Measurements from ENCODE around the gene GIGYF2. TPM values are rescaled to one million over a fixed set of nuclear protein-coding genes. Genes with fewer than 3 reads are reported as not detected.

The GIGYF2 gene
- total RNA-seq, 2 experiments from 2014 or later, result 52.5 to 55.5 TPM

DNA sequence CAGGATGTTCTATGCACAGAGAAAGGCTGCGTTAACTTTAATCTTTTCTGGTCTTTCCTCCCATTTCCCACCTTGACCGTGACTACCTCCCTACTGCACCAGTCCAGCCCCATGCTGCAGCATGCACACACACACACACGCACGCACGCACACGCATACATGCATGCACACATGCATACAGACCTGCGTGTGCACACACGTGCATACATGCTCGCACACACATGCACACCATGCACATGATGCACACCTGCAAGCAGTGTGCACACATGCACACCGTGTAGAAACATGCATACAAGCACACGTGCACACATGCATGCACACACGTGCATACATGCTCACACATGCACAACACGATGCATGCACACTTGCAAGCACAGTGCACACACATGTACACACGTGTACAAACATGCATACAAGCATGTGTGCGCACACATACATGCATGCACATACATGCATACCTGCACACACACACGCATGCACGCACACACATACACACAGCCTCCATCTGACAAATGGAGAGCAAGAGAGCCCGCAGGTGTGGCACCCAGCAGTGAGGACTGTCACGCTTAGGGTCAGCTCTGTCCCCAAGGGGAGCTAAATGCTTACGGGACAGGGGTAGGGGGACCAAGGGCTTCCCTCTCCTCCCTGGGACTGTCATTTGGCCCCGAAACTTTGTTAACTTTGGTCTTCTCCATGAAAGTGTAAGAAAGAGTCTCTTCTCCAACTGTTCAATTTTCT is 191.1 kb downstream of the GIGYF2 start:
- POLR2A ChIA-PET, result no interaction called here
- intact Hi-C loops (cut with DNase I, micrococcal nuclease), result no loop called here
- DNase-seq (no peak), ATAC-seq (ENCODE audit: poor library complexity) (no peak)
- TF ChIP-seq, protein P1, sequence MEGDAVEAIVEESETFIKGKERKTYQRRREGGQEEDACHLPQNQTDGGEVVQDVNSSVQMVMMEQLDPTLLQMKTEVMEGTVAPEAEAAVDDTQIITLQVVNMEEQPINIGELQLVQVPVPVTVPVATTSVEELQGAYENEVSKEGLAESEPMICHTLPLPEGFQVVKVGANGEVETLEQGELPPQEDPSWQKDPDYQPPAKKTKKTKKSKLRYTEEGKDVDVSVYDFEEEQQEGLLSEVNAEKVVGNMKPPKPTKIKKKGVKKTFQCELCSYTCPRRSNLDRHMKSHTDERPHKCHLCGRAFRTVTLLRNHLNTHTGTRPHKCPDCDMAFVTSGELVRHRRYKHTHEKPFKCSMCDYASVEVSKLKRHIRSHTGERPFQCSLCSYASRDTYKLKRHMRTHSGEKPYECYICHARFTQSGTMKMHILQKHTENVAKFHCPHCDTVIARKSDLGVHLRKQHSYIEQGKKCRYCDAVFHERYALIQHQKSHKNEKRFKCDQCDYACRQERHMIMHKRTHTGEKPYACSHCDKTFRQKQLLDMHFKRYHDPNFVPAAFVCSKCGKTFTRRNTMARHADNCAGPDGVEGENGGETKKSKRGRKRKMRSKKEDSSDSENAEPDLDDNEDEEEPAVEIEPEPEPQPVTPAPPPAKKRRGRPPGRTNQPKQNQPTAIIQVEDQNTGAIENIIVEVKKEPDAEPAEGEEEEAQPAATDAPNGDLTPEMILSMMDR (IDR thresholded peaks at IDR 0.05), result no peak
- Mint-ChIP-seq H3K27ac (no peak overlapping the region), H3K4me1 (ENCODE audit: low read depth) (no peaks in the 10 kb centered on the region), H3K27me3 (peaks cover 21% of the 10 kb centered on the region), H3K4me3 (no peak overlapping the region), H3K36me3 (ENCODE audit: low read depth) (no peaks in the 10 kb centered on the region), H3K9me3 (no peaks in the 10 kb centered on the region)
- H3K4me1 ChIP-seq (ENCODE audit: insufficient read depth, low read length), result no peaks in the 10 kb centered on the region
- CTCF ChIA-PET, result no interaction called here
- H3K27me3 ChIP-seq (ENCODE audit: control insufficient read depth in 1 of 2, insufficient read depth in 2 of 2, low read length in 2 of 2), result peaks cover 3 to 13% of the 10 kb centered on the region in 2 experiments
- H3K4me3 ChIP-seq (ENCODE audit: low read length), result no peak overlapping the region
- H3K36me3 ChIP-seq (ENCODE audit: insufficient read depth, low read length), result no peaks in the 10 kb centered on the region
- H3K27ac ChIP-seq (ENCODE audit: low read depth in 1 of 2, low read length in 2 of 2), result no peak overlapping the region
- H3K9me3 ChIP-seq (ENCODE audit: control insufficient read depth in 1 of 2, insufficient read depth in 1 of 2, low read length in 2 of 2), result no peaks in the 10 kb centered on the region

DNA sequence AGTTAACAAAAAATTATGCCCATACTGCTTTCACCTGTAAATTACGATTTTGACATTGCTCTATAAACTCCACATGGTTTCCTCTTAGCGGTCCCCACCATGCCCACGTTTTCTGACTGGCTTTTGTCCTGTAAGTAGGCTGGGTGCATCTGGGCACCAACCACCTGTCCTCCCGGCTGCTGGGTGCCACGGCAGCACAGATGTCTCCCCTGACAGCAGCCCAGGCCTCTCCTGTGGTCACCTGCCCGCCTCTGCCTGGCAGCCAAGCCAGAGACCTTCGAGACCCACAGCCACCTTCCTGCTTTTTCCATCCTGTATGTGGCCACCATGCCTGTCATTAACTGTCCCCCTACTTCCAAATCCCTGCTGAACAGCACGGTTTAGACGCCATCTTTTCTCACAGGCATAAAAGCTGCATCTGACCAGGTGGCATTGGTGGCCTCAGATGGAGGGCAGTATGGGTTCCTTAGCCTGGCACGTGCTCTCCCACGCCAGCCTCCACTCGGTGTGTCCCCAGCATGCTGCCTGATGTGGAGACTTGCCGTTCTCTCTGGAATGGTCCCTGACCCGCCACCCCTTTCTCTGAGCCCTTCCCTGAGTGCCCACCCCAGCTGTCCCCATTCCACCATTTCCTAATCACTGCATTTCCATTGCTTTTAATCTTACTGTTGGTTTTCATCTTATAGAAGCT is 191.9 kb downstream of the GIGYF2 start:
- DNase-seq, result no peak
- Mint-ChIP-seq H3K4me3 (no peak overlapping the region), H3K27ac (no peak overlapping the region), H3K9me3 (no peaks in the 10 kb centered on the region), H3K36me3 (ENCODE audit: low read depth) (no peaks in the 10 kb centered on the region), H3K4me1 (ENCODE audit: low read depth) (no peaks in the 10 kb centered on the region), H3K27me3 (peaks cover 21% of the 10 kb centered on the region)
- H3K36me3 ChIP-seq (ENCODE audit: insufficient read depth, low read length), result no peaks in the 10 kb centered on the region
- H3K4me1 ChIP-seq (ENCODE audit: insufficient read depth, low read length), result no peaks in the 10 kb centered on the region
- POLR2A ChIA-PET, result no interaction called here
- H3K27me3 ChIP-seq (ENCODE audit: control insufficient read depth in 1 of 2, insufficient read depth in 2 of 2, low read length in 2 of 2), result peaks cover 3 to 13% of the 10 kb centered on the region in 2 experiments
- no peak for ATAC-seq (ENCODE audit: poor library complexity)
- no peaks in the 10 kb centered on the region for H3K9me3 ChIP-seq (ENCODE audit: control insufficient read depth in 1 of 2, insufficient read depth in 1 of 2, low read length in 2 of 2)
- no peak overlapping the region for H3K27ac ChIP-seq (ENCODE audit: low read depth in 1 of 2, low read length in 2 of 2)
- TF ChIP-seq, protein P1 (IDR thresholded peaks at IDR 0.05), result no peak
- intact Hi-C loops (cut with DNase I, micrococcal nuclease), result no loop called here
- no peak overlapping the region for H3K4me3 ChIP-seq (ENCODE audit: low read length)
- CTCF ChIA-PET, result no interaction called here

DNA sequence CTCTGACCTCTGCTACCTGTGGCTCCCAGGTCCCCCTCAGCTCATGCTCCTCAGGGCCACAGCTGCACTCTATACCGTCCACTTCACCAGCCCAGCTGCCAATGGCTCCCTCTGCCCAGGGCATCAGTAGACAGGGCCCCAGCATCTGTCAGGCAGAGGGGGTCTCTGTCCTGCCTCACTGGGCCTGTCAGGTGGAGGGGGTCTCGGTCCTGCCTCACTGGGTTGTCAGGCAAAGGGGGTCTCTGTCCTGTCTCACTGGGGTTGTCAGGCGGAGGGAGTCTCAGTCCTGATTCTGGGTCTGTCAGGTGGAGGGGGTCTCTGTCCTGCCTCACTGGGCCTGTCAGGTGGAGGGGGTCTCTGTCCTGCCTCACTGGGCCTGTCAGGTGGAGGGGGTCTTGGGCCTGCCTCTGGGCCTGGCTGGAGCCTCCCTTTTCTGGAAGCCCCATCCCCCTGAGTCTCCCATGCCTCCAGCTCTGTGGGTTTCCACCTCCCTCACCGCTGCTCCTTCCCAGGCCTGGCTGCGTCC is 192.8 kb downstream of the GIGYF2 start:
- POLR2A ChIA-PET, result no interaction called here
- H3K4me3 Mint-ChIP-seq, result no peak overlapping the region
- ATAC-seq (ENCODE audit: poor library complexity), result no peak

More for the DNA sequence above, 192.8 kb downstream of the GIGYF2 start:
- TF ChIP-seq, protein P1 (IDR thresholded peaks at IDR 0.05), result no peak
- H3K9me3 Mint-ChIP-seq, result no peaks in the 10 kb centered on the region
- peaks cover 3 to 13% of the 10 kb centered on the region in 2 experiments for H3K27me3 ChIP-seq (ENCODE audit: control insufficient read depth in 1 of 2, insufficient read depth in 2 of 2, low read length in 2 of 2)
- no peak overlapping the region for H3K27ac ChIP-seq (ENCODE audit: low read depth in 1 of 2, low read length in 2 of 2)
- no peaks in the 10 kb centered on the region for H3K4me1 Mint-ChIP-seq (ENCODE audit: low read depth)
- no peaks in the 10 kb centered on the region for H3K4me1 ChIP-seq (ENCODE audit: insufficient read depth, low read length)
- no peaks in the 10 kb centered on the region for H3K36me3 ChIP-seq (ENCODE audit: insufficient read depth, low read length)
- no peaks in the 10 kb centered on the region for H3K36me3 Mint-ChIP-seq (ENCODE audit: low read depth)
- peaks cover 24% of the 10 kb centered on the region for H3K27me3 Mint-ChIP-seq
- no peaks in the 10 kb centered on the region for H3K9me3 ChIP-seq (ENCODE audit: control insufficient read depth in 1 of 2, insufficient read depth in 1 of 2, low read length in 2 of 2)
- no peak overlapping the region for H3K4me3 ChIP-seq (ENCODE audit: low read length)
- intact Hi-C loops (cut with DNase I, micrococcal nuclease), result no loop called here
- CTCF ChIA-PET, result no interaction called here
- peak in 1 of 14 experiments; percentile 6 for DNase-seq
- H3K27ac Mint-ChIP-seq, result no peak overlapping the region

Data from CD4-positive, alpha-beta T cell (primary cell).